IMR-90 (cell line): ENCODE measurements around the gene ZNF621. TPM values are rescaled to one million over a fixed set of nuclear protein-coding genes. Genes with fewer than 3 reads are reported as not detected.

Experiments used
- ATAC-seq: fragments of 200-7000 bp; cut with Tn5 transposase; 2 replicates; pipeline ENCODE4 v1.9.1; 2020; ENCODE audit warnings: low read depth, mild to moderate bottlenecking, moderate library complexity
- BruUV-seq: library from RNA; stranded (reverse); fragments of 400-500 nt; replicated peaks from 2 replicates; lab custom pipeline; 2021; lab: Mats Ljungman, UMichigan
- CTCF ChIA-PET: fragments of 300-600 bp; formaldehyde crosslinking; extraction: SDS; loops from one replicate; lab custom pipeline; 2021; ENCODE audit warnings: antibody characterized with exemption; lab: Yijun Ruan, JAX
- POLR2A ChIA-PET: fragments of 300-600 bp; sonication (Branson Sonifier 250); formaldehyde crosslinking; loops from one replicate; lab custom pipeline; 2022; ENCODE audit warnings: antibody characterized with exemption; ENCODE audit not compliant: unreplicated experiment; lab: Charles Lee
- DNase-seq: peaks from one replicate; pipeline ENCODE4 v3.0.0; 2013
- H2AFZ ChIP-seq: replicated peaks from 2 replicates; pipeline ENCODE3; 2013; ENCODE audit warnings: low read length, mild to moderate bottlenecking; ENCODE audit not compliant: poor library complexity
- H2AK5ac ChIP-seq: 2 replicates; pipeline ENCODE4 v1.6.1; 2013; ENCODE audit warnings: low read depth, low read length, inconsistent platforms
- H2AK9ac ChIP-seq: replicated peaks from 2 replicates; pipeline ENCODE3; 2013; ENCODE audit warnings: mild to moderate bottlenecking, low read depth, low read length, moderate library complexity; ENCODE audit not compliant: poor library complexity
- H2BK120ac ChIP-seq: 2 replicates; pipeline ENCODE4 v1.6.1; 2013; ENCODE audit warnings: low read depth, low read length, inconsistent platforms
- H2BK15ac ChIP-seq: 3 replicates; pipeline ENCODE4 v1.6.1; 2013; ENCODE audit warnings: low read depth, low read length, inconsistent platforms
- H2BK20ac ChIP-seq: 2 replicates; pipeline ENCODE4 v1.6.1; 2013; ENCODE audit warnings: low read depth, mild to moderate bottlenecking, inconsistent platforms, low read length, moderate library complexity
- H2BK5ac ChIP-seq: 2 replicates; pipeline ENCODE4 v1.6.1; 2013; ENCODE audit warnings: mild to moderate bottlenecking, low read depth, low read length, inconsistent platforms; ENCODE audit not compliant: poor library complexity, severe bottlenecking
- H3K14ac ChIP-seq: replicated peaks from 2 replicates; pipeline ENCODE4 v1.6.1; 2013; ENCODE audit warnings: low read depth, low read length, inconsistent platforms
- H3K18ac ChIP-seq: 2 replicates; pipeline ENCODE4 v1.6.1; 2013; ENCODE audit warnings: low read depth, low read length, control low read depth
- H3K23ac ChIP-seq: 2 replicates; pipeline ENCODE4 v1.6.1; 2013; ENCODE audit warnings: low read depth, low read length, inconsistent platforms
- H3K27ac ChIP-seq: 2 replicates; pipeline ENCODE4 v1.5.1; 2013; ENCODE audit warnings: mild to moderate bottlenecking, control low read depth, low read length; ENCODE audit not compliant: insufficient read depth
- H3K27me3 ChIP-seq: 2 replicates; pipeline ENCODE4 v1.6.1; 2013; ENCODE audit warnings: low read length; ENCODE audit not compliant: control insufficient read depth, insufficient read depth
- H3K36me3 ChIP-seq: 2 replicates; pipeline ENCODE4 v1.6.1; 2013; ENCODE audit warnings: low read length, mixed read lengths; ENCODE audit not compliant: control insufficient read depth, insufficient read depth
- H3K4ac ChIP-seq: 2 replicates; pipeline ENCODE4 v1.6.1; 2013; ENCODE audit warnings: low read depth, low read length, inconsistent platforms
- H3K4me1 ChIP-seq: 2 replicates; pipeline ENCODE4 v1.6.1; 2013; ENCODE audit warnings: low read length, mixed read lengths; ENCODE audit not compliant: control insufficient read depth, insufficient read depth
- H3K4me2 ChIP-seq: 2 replicates; pipeline ENCODE4 v1.6.1; 2013; ENCODE audit warnings: low read depth, mild to moderate bottlenecking, control low read depth, low read length, moderate library complexity
- H3K4me3 ChIP-seq: 2 replicates; pipeline ENCODE4 v1.5.1; 2013; ENCODE audit warnings: low read depth, mild to moderate bottlenecking, control low read depth, low read length, moderate library complexity; ENCODE audit not compliant: insufficient read depth
- H3K56ac ChIP-seq: 2 replicates; pipeline ENCODE4 v1.6.1; 2013; ENCODE audit warnings: low read length, inconsistent platforms; ENCODE audit not compliant: insufficient read depth; ENCODE audit errors: extremely low read depth
- H3K79me1 ChIP-seq, 2 experiments: 2 replicates each; pipeline ENCODE4 v1.6.1; 2013; ENCODE audit warnings: low read length in 2 of 2, inconsistent platforms in 1 of 2, low read depth in 1 of 2
- H3K9ac ChIP-seq: 2 replicates; pipeline ENCODE4 v1.6.1; 2013; ENCODE audit warnings: low read depth, low read length, control low read depth
- H3K9me1 ChIP-seq: 2 replicates; pipeline ENCODE4 v1.6.1; 2013; ENCODE audit warnings: low read length, inconsistent platforms; ENCODE audit not compliant: insufficient read depth
- H3K9me3 ChIP-seq: 2 replicates; pipeline ENCODE4 v1.6.1; 2013; ENCODE audit warnings: low read length; ENCODE audit not compliant: control insufficient read depth, insufficient read depth
- H4K20me1 ChIP-seq: 2 replicates; pipeline ENCODE4 v1.6.1; 2013; ENCODE audit warnings: low read length, inconsistent platforms; ENCODE audit not compliant: insufficient read depth
- H4K5ac ChIP-seq: 2 replicates; pipeline ENCODE4 v1.6.1; 2013; ENCODE audit warnings: mild to moderate bottlenecking, low read depth, low read length, control low read depth
- H4K8ac ChIP-seq, 2 experiments: 2 replicates each; pipeline ENCODE4 v1.6.1; 2013; ENCODE audit warnings: low read depth in 2 of 2, low read length in 2 of 2, control low read depth in 1 of 2, inconsistent platforms in 1 of 2
- H4K91ac ChIP-seq: 2 replicates; pipeline ENCODE4 v1.6.1; 2013; ENCODE audit warnings: low read depth, low read length, inconsistent platforms; ENCODE audit not compliant: insufficient read depth
- BHLHE40 ChIP-seq: fragments of 150-350 bp; IDR thresholded peaks from 2 replicates; pipeline ENCODE4 v1.6.1; 2016; ENCODE audit warnings: mild to moderate bottlenecking, low read depth, low read length
- CEBPB ChIP-seq: IDR thresholded peaks from 2 replicates; pipeline ENCODE4 v1.6.1; 2012; ENCODE audit warnings: low read depth, low read length, improper control_type of control experiment
- ELK1 ChIP-seq: fragments of 150-350 bp; IDR thresholded peaks from 2 replicates; pipeline ENCODE4 v1.6.1; 2016; ENCODE audit warnings: low read depth, mild to moderate bottlenecking, low read length, moderate library complexity, borderline replicate concordance
- FOS ChIP-seq: fragments of 150-350 bp; IDR thresholded peaks from 2 replicates; pipeline ENCODE4 v1.6.1; 2016; ENCODE audit warnings: low read depth, low read length
- NFE2L2 ChIP-seq: fragments of 150-350 bp; IDR thresholded peaks from 2 replicates; pipeline ENCODE4 v1.6.1; 2016; ENCODE audit warnings: low read depth, mild to moderate bottlenecking, low read length
- POLR2A ChIP-seq: IDR thresholded peaks from 2 replicates; pipeline ENCODE4 v1.6.1; 2012; ENCODE audit warnings: mild to moderate bottlenecking, low read depth, low read length
- WGBS, 2 experiments: methylation state at CpG; one replicate each; pipeline versions ENCODE4 v1.1.5 to v1.1.7; 2013; ENCODE audit warnings: missing lambda C conversion rate in 2 of 2; ENCODE audit not compliant: insufficient read length in 1 of 2; ENCODE audit errors: extremely low coverage in 2 of 2; 5-methylcytosine and 5-hydroxymethylcytosine counted together
- dilution Hi-C: fragments of 300-500 bp; cut with HindIII; formaldehyde crosslinking; loops from one replicate; pipeline ENCODE4 v1.14.3; 2018; ENCODE audit warnings: low sequenced_read_pairs; ENCODE audit not compliant: unreplicated experiment
- in situ Hi-C: fragments of 300-500 bp; cut with MboI; formaldehyde crosslinking; loops from 3 replicates; pipeline ENCODE4 v1.14.3; 2019; ENCODE audit warnings: low sequenced_read_pairs, inconsistent platforms, mixed read lengths
- intact Hi-C: fragments of 100-400 bp; cut with micrococcal nuclease; formaldehyde crosslinking; loops from 2 replicates; pipeline ENCODE4 v1.10.0; 2022
- polyA plus RNA-seq, 3 experiments: library from polyadenylated mRNA; depleted of rRNA; stranded (reverse); fragments of >200 nt; gene quantifications; 2 replicates each; pipeline ENCODE4 v1.2.3, GENCODE V29; 2012; ENCODE audit warnings: low replicate concordance in 1 of 3
- total RNA-seq: library from RNA; depleted of rRNA; stranded (reverse); fragments of >200 nt; gene quantifications from 2 replicates; pipeline ENCODE4 v1.2.3, GENCODE V29; 2012

ZNF621 gene
- total and polyA plus RNA-seq, 2 of the 4 experiments (the other 2 are of a cell fraction), result 7.3 to 8.3 TPM

GRCh38 chr3:40494698-40495097, 30.1 kb upstream of the ZNF621 start:
- in situ Hi-C loops, result no loop called here
- H3K9ac ChIP-seq, result no peak overlapping the region
- ATAC-seq (no peak), DNase-seq (no peak)
- no peak overlapping the region for H3K27ac ChIP-seq
- H3K79me1 ChIP-seq, result no peaks in the 10 kb centered on the region
- H2AK9ac ChIP-seq, result no peak overlapping the region
- no peak overlapping the region for H4K8ac ChIP-seq
- no peak overlapping the region for H2BK20ac ChIP-seq
- H4K91ac ChIP-seq, result no peak overlapping the region
- no peak overlapping the region for H3K23ac ChIP-seq
- intact Hi-C loops, result no loop called here
- no peak overlapping the region for H2BK120ac ChIP-seq
- no peaks in the 10 kb centered on the region for H3K9me1 ChIP-seq
- H3K56ac ChIP-seq, result no peak overlapping the region
- no peak overlapping the region for H3K14ac ChIP-seq
- no peak overlapping the region for H4K5ac ChIP-seq
- H3K18ac ChIP-seq, result no peak overlapping the region
- CTCF ChIA-PET, result no interaction called here
- dilution Hi-C loops, result no loop called here
- H2AK5ac ChIP-seq, result no peak overlapping the region
- no peak overlapping the region for H3K4ac ChIP-seq
- no peak for TF ChIP-seq CEBPB
- TF ChIP-seq POLR2A, result no peak
- TF ChIP-seq ELK1, result no peak
- no peak for TF ChIP-seq BHLHE40
- no peak for TF ChIP-seq FOS
- no peak for TF ChIP-seq NFE2L2
- H3K27me3 ChIP-seq, result no peaks in the 10 kb centered on the region
- no peak overlapping the region for H2BK5ac ChIP-seq
- H3K9me3 ChIP-seq, result no peaks in the 10 kb centered on the region
- BruUV-seq, result no TSS peak
- H3K4me3 ChIP-seq, result no peak overlapping the region
- no peaks in the 10 kb centered on the region for H3K36me3 ChIP-seq
- no peak overlapping the region for H3K4me2 ChIP-seq
- no CpG with 5 or more reads among the region's 2 CpGs for WGBS, 2 experiments
- no peak overlapping the region for H2AFZ ChIP-seq
- H2BK15ac ChIP-seq, result no peak overlapping the region
- no peaks in the 10 kb centered on the region for H4K20me1 ChIP-seq
- no peaks in the 10 kb centered on the region for H3K4me1 ChIP-seq
- POLR2A ChIA-PET, result no interaction called here
